ENCODE results near the gene PLA2G4E.

Gene PLA2G4E

DNA sequence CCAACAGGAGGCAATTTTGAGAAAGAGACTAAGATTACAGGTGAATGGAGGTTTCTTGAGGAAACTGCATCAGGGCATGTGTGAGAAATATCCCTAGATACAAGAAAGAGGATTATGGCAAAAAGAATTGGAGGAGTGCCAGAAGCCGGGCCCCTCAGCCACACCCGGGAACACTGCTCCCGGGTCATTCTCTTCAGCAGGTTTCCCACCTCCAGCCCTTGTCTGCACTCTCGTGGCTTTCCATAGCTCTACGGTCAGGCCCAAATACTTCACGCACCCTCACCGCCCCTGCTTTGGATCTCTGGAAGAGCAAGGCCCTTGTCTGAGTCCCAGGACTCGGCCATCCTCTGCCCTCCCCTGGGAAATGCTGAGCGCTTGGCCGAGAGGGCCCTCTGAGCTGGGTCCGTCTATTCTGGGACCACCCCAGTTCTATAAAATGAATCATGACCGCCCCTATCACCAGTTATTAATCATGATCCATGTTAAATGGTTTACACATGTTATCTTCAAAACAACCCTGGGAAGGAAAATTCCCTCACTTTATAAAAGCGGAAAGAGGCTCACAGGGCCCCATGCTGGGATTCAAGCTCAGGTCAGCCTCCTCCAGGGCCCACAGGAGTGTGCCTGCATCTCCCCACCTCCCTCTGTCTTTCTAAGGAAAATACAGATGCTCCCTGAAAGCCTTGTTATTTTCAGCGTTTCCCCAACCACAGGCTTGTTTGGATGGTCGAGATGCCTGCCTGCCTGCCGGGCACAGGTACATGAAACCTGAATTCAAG is 88.1 kb downstream of the PLA2G4E start:
- no peak for DNase-seq

DNA sequence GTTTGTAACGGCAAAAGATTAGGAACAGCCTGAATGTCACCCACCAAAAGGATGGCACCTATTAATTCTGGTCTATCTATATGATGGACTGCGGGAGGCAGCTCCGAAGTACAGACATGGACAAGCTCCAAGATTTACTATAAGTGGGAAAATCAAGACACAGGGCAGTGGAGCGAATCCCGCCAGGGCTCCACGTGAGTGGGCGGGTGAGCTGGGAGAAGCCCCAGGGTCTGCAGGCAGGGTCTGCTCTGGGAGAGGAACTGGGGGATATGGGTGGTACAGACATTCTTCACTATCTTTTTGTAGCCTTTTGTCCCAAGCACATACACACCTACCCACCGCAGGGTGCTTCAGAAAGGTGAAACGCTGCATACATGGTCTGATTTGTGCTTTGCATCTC is 88.7 kb downstream of the PLA2G4E start:
- DNase-seq: no peak

Data from activated CD4-positive, alpha-beta T cell treated with anti-CD3 and anti-CD28 coated beads, Interleukin-2, Interleukin-6, amounts not matched to agents 100 ng/mL and 50 ng/mL, durations not matched to agents 16 hours and 8 hours (primary cell).